Fibroblast of villous mesenchyme (primary cell): ENCODE measurements around the gene B3GALT4. TPM values are rescaled to one million over a fixed set of nuclear protein-coding genes. Genes with fewer than 3 reads are reported as not detected.
A peak's percentile ranks its signal among the peaks of the same experiment; 100 is the strongest.
"Not testable (repeated sequence)": the region's sequence is repeated elsewhere in the genome, so short reads cannot be mapped to it uniquely, and the experiment has no call there.

Source experiments
- DNase-seq: peaks from one replicate; pipeline ENCODE4 v3.0.0-alpha.2; 2010; ENCODE audit warnings: low read depth
- H3K4me3 ChIP-seq: 2 replicates; pipeline ENCODE4 v1.5.1; 2011; ENCODE audit warnings: low read depth, mild to moderate bottlenecking, low read length
- CTCF ChIP-seq: IDR thresholded peaks from 2 replicates; pipeline ENCODE4 v1.5.1; 2012; ENCODE audit warnings: low read depth, mild to moderate bottlenecking, low read length; ENCODE audit not compliant: insufficient read depth
- total RNA-seq: library from RNA; depleted of rRNA; stranded (reverse); fragments of >200 nt; gene quantifications from 2 replicates; pipeline ENCODE4 v1.2.3, GENCODE V29; 2012

B3GALT4 gene
- total RNA-seq, 1 donor: 2.6 TPM

- no peak overlapping the region for H3K4me3 ChIP-seq
- TF ChIP-seq CTCF: no peak
- no peak for DNase-seq
Observed at GRCh38 chr6:33251395-33252012, 25.4 kb upstream of the B3GALT4 start.

- H3K4me3 ChIP-seq: no peak overlapping the region
- no peak for DNase-seq
- no peak for TF ChIP-seq CTCF
Observed at GRCh38 chr6:33252759-33253158, 24.2 kb upstream of the B3GALT4 start.

GRCh38 chr6:33254591-33254990 lies 22.3 kb upstream of the B3GALT4 start:
- no peak for TF ChIP-seq CTCF

GRCh38 chr6:33259032-33259431 lies 17.9 kb upstream of the B3GALT4 start:
- no peak for DNase-seq
- no peak for TF ChIP-seq CTCF
- no peak overlapping the region for H3K4me3 ChIP-seq

More at GRCh38 chr6:33254591-33254990, 22.3 kb upstream of the B3GALT4 start:
- DNase-seq: no peak
- H3K4me3 ChIP-seq: no peak overlapping the region

- not testable (repeated sequence) for DNase-seq, H3K4me3 ChIP-seq
Observed at GRCh38 chr6:33262490-33262889, 14.4 kb upstream of the B3GALT4 start.

GRCh38 chr6:33264015-33264414 lies 12.9 kb upstream of the B3GALT4 start:
- H3K4me3 ChIP-seq: no peak overlapping the region
- no peak for TF ChIP-seq CTCF

GRCh38 chr6:33271117-33271467 lies 5.8 kb upstream of the B3GALT4 start:
- DNase-seq: no peak
- H3K4me3 ChIP-seq: peak overlapping the region; percentile 99
- TF ChIP-seq CTCF: no peak

More at GRCh38 chr6:33264015-33264414, 12.9 kb upstream of the B3GALT4 start:
- DNase-seq: no peak
